Erythroblast (primary cell): ENCODE results near the gene RASSF7.

Experiments
- GATA1 ChIP-seq: IDR thresholded peaks from 2 replicates; pipeline ENCODE4 v1.6.1; 2011; ENCODE audit warnings: low read depth, mild to moderate bottlenecking, control low read depth, low read length, moderate library complexity
- POLR2A ChIP-seq: IDR thresholded peaks from 2 replicates; pipeline ENCODE4 v1.6.1; 2011; ENCODE audit warnings: mild to moderate bottlenecking, low read length

- TF ChIP-seq POLR2A (no peak), GATA1 (no peak)
Measured at GRCh38 chr11:535210-535518, 25.6 kb upstream of the RASSF7 start.
